COLO829 (cell line): ENCODE data around the gene CHD3.
"Not testable (repeated sequence)": the region's sequence is repeated elsewhere in the genome, so short reads cannot be mapped to it uniquely, and the experiment has no call there.

ENCODE experiments used
- DNase-seq: peaks from one replicate; pipeline ENCODE4 v3.0.0; 2012; ENCODE audit warnings: low spot score

CHD3 gene

GRCh38 chr17:7931709-7932482, 43.3 kb downstream of the CHD3 start, which contains the start of the genes CNTROB and TRAPPC1:
CNTROB (plus strand) TSS chr17:7932206; CDS start chr17:7933080, 874 bp downstream.
TRAPPC1 (minus strand) TSS chr17:7931946; CDS start chr17:7931829, 117 bp downstream.
- DNase-seq, result peak; percentile 100

GRCh38 chr17:7932483-7932891, 43.9 kb downstream of the CHD3 start:
- DNase-seq, result peak; percentile 32

- DNase-seq, result peak; percentile 54
These were observed 44.4 kb downstream of the CHD3 start for GRCh38 chr17:7932949-7933348.

- DNase-seq, result no peak
These were observed 47.3 kb downstream of the CHD3 start for GRCh38 chr17:7935859-7936258.

- no peak for DNase-seq
These were observed 51.4 kb downstream of the CHD3 start for GRCh38 chr17:7940034-7940433.

GRCh38 chr17:7940743-7941142, 52.2 kb downstream of the CHD3 start:
- DNase-seq, result no peak

- no peak for DNase-seq
These were observed 54.7 kb downstream of the CHD3 start for GRCh38 chr17:7943291-7943690.

GRCh38 chr17:7944326-7944725, 55.7 kb downstream of the CHD3 start:
- no peak for DNase-seq

- DNase-seq, result no peak
These were observed 57.1 kb downstream of the CHD3 start for GRCh38 chr17:7945651-7946050.

GRCh38 chr17:7946441-7946840, 57.9 kb downstream of the CHD3 start:
- no peak for DNase-seq

- DNase-seq, result peak; percentile 50
These were observed 59.1 kb downstream of the CHD3 start for GRCh38 chr17:7947651-7948050.

- DNase-seq, result no peak
These were observed 62.0 kb downstream of the CHD3 start for GRCh38 chr17:7950578-7950977.

GRCh38 chr17:7951143-7951792, 62.7 kb downstream of the CHD3 start:
- no peak for DNase-seq

- DNase-seq, result not testable (repeated sequence)
These were observed 64.7 kb downstream of the CHD3 start for GRCh38 chr17:7953266-7953665.

GRCh38 chr17:7955414-7956227, 67.0 kb downstream of the CHD3 start:
- DNase-seq, result no peak

- DNase-seq, result no peak
These were observed 67.8 kb downstream of the CHD3 start for GRCh38 chr17:7956228-7956965.

GRCh38 chr17:7959503-7960253, 71.1 kb downstream of the CHD3 start:
- no peak for DNase-seq

- no peak for DNase-seq
These were observed 72.8 kb downstream of the CHD3 start for GRCh38 chr17:7961421-7961820.
